GM12891 (cell line): ENCODE measurements around the gene FAM72A.
"Not testable (repeated sequence)": the region's sequence is repeated elsewhere in the genome, so short reads cannot be mapped to it uniquely, and the experiment has no call there.

Source experiments
- PAX5 ChIP-seq: IDR thresholded peaks from 2 replicates; pipeline ENCODE4 v1.6.1; 2011; ENCODE audit warnings: low read length, moderate library complexity, mild to moderate bottlenecking; ENCODE audit not compliant: insufficient read depth, severe bottlenecking
- POLR2A ChIP-seq: IDR thresholded peaks from 2 replicates; pipeline ENCODE4 v1.6.1; 2011; ENCODE audit warnings: low read depth, low read length, control low read depth
- POLR2AphosphoS5 ChIP-seq: IDR thresholded peaks from 2 replicates; pipeline ENCODE4 v1.6.1; 2011; ENCODE audit warnings: low read depth, low read length, control low read depth
- POU2F2 ChIP-seq: IDR thresholded peaks from 2 replicates; pipeline ENCODE4 v1.6.1; 2011; ENCODE audit warnings: low read depth, mild to moderate bottlenecking, control low read depth, low read length, moderate library complexity
- SPI1 ChIP-seq: IDR thresholded peaks from 2 replicates; pipeline ENCODE4 v1.6.1; 2011; ENCODE audit warnings: low read depth, low read length, control low read depth
- TAF1 ChIP-seq: IDR thresholded peaks from 2 replicates; pipeline ENCODE4 v1.6.1; 2011; ENCODE audit warnings: low read depth, low read length, control low read depth

- TF ChIP-seq POLR2A, POLR2AphosphoS5, TAF1, POU2F2, SPI1, PAX5: not testable (repeated sequence)
Measured at GRCh38 chr1:206235190-206235589, 32.6 kb upstream of the FAM72A start.
